Muscle layer of colon (tissue), 2 donors: Measurements from ENCODE around the gene TRIM41.

Experiments used
- H3K27ac ChIP-seq: one replicate; pipeline ENCODE4 v1.7.0; 2013; ENCODE audit warnings: low read depth, mild to moderate bottlenecking, low read length, moderate library complexity
- H3K27me3 ChIP-seq, 2 donors: one replicate each; pipeline ENCODE4 v1.7.0; 2013; ENCODE audit warnings: low read length in 2 of 2, mild to moderate bottlenecking in 2 of 2; ENCODE audit not compliant: insufficient read depth in 2 of 2, control insufficient read depth in 1 of 2
- H3K36me3 ChIP-seq: one replicate; pipeline ENCODE4 v1.7.0; 2013; ENCODE audit warnings: mild to moderate bottlenecking, low read length; ENCODE audit not compliant: insufficient read depth
- H3K4me1 ChIP-seq: one replicate; pipeline ENCODE4 v1.7.0; 2013; ENCODE audit warnings: mild to moderate bottlenecking, low read length; ENCODE audit not compliant: insufficient read depth
- H3K4me3 ChIP-seq, 2 donors: one replicate each; pipeline ENCODE4 v1.7.0; 2013; ENCODE audit warnings: low read length in 2 of 2, low read depth in 1 of 2, mild to moderate bottlenecking in 1 of 2, moderate library complexity in 1 of 2
- H3K9ac ChIP-seq: one replicate; pipeline ENCODE4 v1.7.0; 2013; ENCODE audit warnings: low read length
- H3K9me3 ChIP-seq: one replicate; pipeline ENCODE4 v1.7.0; 2013; ENCODE audit warnings: mild to moderate bottlenecking, low read length
- donor health status: abdominal sarcoma.
- donor health status: Adenocarcinoma of cecum.

The TRIM41 gene

DNA sequence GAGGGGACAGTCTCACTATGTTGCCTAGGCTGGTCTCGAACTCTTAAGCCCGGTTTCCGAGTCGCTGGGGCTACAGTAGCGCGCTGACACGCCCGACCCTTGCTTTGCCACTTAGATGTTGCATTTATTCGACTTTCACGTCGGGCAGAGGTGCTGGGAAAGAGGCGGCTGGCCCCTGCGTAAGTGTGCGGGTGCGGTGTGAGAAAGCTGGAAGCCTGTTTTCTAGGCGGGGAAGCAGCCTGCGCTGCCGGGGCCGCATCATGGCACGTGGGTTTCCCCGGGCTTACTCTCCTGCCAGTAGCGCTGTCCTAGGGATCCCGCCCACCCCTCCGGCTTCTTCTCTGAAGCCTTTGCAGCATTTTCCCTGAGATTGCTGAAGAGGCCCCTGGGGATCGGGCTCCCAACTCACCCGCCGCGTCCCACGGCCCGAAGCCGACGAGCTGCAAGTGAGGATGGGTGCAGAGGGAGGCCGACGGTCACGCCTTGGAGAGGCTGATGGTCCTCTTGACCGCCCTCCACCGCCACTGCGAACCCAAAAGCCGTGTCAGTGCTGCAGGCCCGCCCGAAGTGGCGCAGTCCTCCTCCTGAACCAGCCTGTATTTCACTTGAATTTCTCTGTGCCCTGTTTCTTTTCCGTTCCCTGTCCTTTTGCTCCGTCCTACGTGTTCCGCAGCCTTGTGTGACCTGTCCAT lies 5.8 kb upstream of the TRIM41 start:
- peak overlapping the region; percentile 41 for H3K27ac ChIP-seq

DNA sequence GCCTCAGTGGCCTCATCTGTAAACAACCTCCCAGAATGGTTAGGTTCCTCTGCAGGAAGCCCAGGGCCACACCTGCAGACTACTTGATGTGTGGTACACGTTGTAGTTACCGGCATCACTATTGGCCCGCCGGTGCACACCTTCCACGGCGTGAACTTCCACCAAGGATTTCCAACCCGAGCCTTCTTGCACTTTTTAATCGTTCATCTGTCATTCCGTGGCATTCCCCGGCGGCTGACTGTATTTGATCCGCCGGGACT lies 5.3 kb upstream of the TRIM41 start:
- H3K4me1 ChIP-seq, result peaks cover 6% of the 10 kb centered on the region
- H3K4me3 ChIP-seq, result peak overlapping the region; percentile 47 to 70
- H3K9ac ChIP-seq, result peak overlapping the region; percentile 35
- H3K27me3 ChIP-seq, result no peaks in the 10 kb centered on the region
- peak overlapping the region; percentile 41 for H3K27ac ChIP-seq
- no peaks in the 10 kb centered on the region for H3K36me3 ChIP-seq
- no peaks in the 10 kb centered on the region for H3K9me3 ChIP-seq

More for the DNA sequence above, 5.8 kb upstream of the TRIM41 start:
- Histone ChIP-seq H3K9me3 (no peaks in the 10 kb centered on the region), H3K4me1 (peaks cover 6% of the 10 kb centered on the region), H3K27me3 (no peaks in the 10 kb centered on the region), H3K9ac (peak overlapping the region; percentile 35), H3K36me3 (no peaks in the 10 kb centered on the region), H3K4me3 (peak overlapping the region; percentile 47 to 70)

- Histone ChIP-seq H3K27ac (no peak overlapping the region), H3K4me3 (peak overlapping the region in 1 of 2 donors; percentile 70), H3K4me1 (peaks cover 6% of the 10 kb centered on the region), H3K36me3 (no peaks in the 10 kb centered on the region), H3K27me3 (no peaks in the 10 kb centered on the region), H3K9me3 (no peaks in the 10 kb centered on the region), H3K9ac (no peak overlapping the region)
Observed at GRCh38 chr5:181218795-181219124, 4.3 kb upstream of the TRIM41 start.

DNA sequence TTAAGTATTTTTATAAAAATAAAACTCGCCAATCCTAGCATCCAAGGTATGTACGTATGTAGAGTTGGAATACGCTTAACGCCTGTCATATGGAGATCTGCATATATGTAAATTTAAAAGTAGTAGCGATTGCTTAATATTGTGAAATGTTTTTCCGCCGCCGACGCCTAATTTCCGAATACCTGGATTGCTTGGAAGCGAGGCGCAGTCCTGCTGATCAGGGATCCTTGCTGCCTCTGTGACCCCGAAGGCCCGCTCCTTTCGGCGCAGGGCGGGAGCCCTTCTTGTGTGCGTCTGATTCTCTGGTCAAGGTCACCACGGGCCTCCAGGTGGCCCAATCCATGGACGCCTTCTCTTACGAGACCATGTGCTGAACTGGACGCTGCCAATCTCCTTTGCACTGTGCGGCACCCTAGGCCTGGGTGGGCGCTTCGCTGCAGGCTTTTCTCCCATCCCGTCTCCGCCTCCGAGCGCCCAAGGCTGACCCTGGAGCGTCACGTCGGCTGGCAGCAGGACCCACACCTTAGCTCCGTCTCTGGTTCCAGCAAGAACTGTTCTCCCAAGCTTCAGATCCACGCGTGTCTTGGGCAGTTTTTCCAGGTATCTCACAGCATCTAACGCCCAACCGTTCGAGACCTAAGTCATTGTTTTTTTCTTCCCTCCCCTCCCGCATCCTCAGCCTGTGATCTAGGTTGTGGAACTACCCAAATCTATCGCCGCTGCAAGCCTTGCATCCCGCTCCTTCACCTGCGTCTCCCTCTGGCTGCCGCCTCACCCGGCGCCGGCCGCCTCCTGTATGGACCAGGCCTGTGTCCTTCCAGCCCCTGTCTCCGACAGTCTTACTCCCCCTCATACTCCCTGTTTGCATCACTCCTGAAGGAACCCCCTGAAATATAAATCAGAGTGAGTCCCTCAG lies 3.6 kb upstream of the TRIM41 start:
- Histone ChIP-seq H3K9ac (no peak overlapping the region), H3K4me3 (no peak overlapping the region), H3K27ac (no peak overlapping the region), H3K36me3 (no peaks in the 10 kb centered on the region), H3K9me3 (no peaks in the 10 kb centered on the region), H3K27me3 (no peaks in the 10 kb centered on the region), H3K4me1 (peaks cover 13% of the 10 kb centered on the region)

DNA sequence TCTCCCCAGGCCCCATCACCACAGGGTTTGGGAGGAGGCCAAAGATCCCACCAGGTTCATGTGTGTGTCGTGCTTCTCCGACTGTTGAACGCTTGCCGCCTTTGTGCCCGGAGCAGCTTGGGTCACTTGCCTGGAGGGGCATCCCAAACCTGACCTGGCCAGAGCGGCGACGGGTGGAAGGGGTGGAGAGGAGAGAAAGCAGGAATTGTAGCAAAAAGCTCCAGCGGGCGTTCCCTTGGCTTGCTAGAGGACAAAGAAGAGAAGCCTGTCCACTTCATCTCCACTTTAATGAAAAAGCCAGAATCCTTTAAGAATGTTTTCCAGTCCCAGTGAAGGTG lies 2.9 kb upstream of the TRIM41 start:
- H3K27ac ChIP-seq, result no peak overlapping the region
- no peaks in the 10 kb centered on the region for H3K36me3 ChIP-seq
- no peak overlapping the region for H3K4me3 ChIP-seq
- H3K9ac ChIP-seq, result no peak overlapping the region
- H3K4me1 ChIP-seq, result peaks cover 19% of the 10 kb centered on the region
- H3K9me3 ChIP-seq, result no peaks in the 10 kb centered on the region
- no peaks in the 10 kb centered on the region for H3K27me3 ChIP-seq

GRCh38 chr5:181221105-181221791 lies 1.8 kb upstream of the TRIM41 start:
- Histone ChIP-seq H3K27me3 (no peaks in the 10 kb centered on the region), H3K9me3 (no peaks in the 10 kb centered on the region), H3K27ac (no peak overlapping the region), H3K9ac (no peak overlapping the region), H3K4me1 (peaks cover 19% of the 10 kb centered on the region), H3K36me3 (no peaks in the 10 kb centered on the region), H3K4me3 (no peak overlapping the region)

DNA sequence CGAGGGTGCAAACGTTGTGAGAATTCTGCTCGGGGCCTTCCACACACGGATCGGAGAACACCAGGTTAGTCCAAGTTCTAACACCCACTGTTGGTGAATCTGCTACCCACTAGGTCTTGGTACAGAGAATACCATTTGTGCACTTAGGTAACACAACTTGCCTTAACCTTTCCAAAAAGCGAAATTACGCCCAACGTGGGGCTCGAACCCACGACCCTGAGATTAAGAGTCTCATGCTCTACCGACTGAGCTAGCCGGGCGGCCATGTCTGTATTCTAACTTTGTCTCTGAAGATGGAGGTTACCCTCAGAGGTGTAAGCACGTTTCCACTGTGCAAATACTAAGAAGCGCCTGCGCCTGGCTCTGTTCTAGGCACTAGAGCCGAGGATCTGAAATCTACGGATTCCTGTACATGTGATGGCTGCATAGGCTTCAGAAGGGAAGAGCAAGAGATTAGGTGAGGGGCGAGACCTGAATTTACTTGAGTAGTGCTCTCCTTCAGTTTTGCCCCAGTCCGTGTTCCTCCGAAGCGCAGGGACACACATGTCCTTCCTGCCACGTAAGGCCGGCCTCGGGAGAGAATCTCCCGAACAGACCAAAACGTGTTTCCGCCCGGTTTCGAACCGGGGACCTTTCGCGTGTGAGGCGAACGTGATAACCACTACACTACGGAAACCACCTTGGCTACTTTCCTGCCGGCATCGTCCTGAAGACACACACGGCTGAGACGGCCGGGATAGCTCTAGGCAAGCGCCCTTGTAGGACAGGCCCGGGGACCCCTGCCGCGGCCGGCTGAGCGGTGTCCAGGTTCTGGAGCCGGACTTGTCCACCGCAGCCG lies 1.1 kb upstream of the TRIM41 start:
- peaks cover 14% of the 10 kb centered on the region for H3K4me1 ChIP-seq
- H3K4me3 ChIP-seq, result peak overlapping the region; percentile 63 to 87
- peak overlapping the region; percentile 96 for H3K27ac ChIP-seq
- H3K9me3 ChIP-seq, result no peaks in the 10 kb centered on the region
- no peaks in the 10 kb centered on the region for H3K27me3 ChIP-seq
- no peaks in the 10 kb centered on the region for H3K36me3 ChIP-seq
- peak overlapping the region; percentile 90 for H3K9ac ChIP-seq

- H3K36me3 ChIP-seq, result no peaks in the 10 kb centered on the region
- H3K27ac ChIP-seq, result peak overlapping the region; percentile 96
- peaks cover 14% of the 10 kb centered on the region for H3K4me1 ChIP-seq
- no peaks in the 10 kb centered on the region for H3K27me3 ChIP-seq
- H3K9ac ChIP-seq, result peak overlapping the region; percentile 90
- H3K4me3 ChIP-seq, result peak overlapping the region; percentile 63 to 87
- no peaks in the 10 kb centered on the region for H3K9me3 ChIP-seq
Observed at GRCh38 chr5:181222630-181223057, 437 bp upstream of the TRIM41 start.

- H3K9ac ChIP-seq, result peak overlapping the region; percentile 90
- H3K9me3 ChIP-seq, result no peaks in the 10 kb centered on the region
- peak overlapping the region; percentile 81 to 87 for H3K4me3 ChIP-seq
- no peaks in the 10 kb centered on the region for H3K27me3 ChIP-seq
- peak overlapping the region; percentile 96 for H3K27ac ChIP-seq
- no peaks in the 10 kb centered on the region for H3K36me3 ChIP-seq
- H3K4me1 ChIP-seq, result peaks cover 14% of the 10 kb centered on the region
Observed at GRCh38 chr5:181223729-181224389, 778 bp downstream of the TRIM41 start.

GRCh38 chr5:181224390-181225229 lies 1.5 kb downstream of the TRIM41 start:
- no peaks in the 10 kb centered on the region for H3K27me3 ChIP-seq
- peak overlapping the region; percentile 90 for H3K9ac ChIP-seq
- H3K4me3 ChIP-seq, result peak overlapping the region; percentile 81 to 87
- H3K4me1 ChIP-seq, result peaks cover 14% of the 10 kb centered on the region
- no peak overlapping the region for H3K27ac ChIP-seq
- H3K36me3 ChIP-seq, result no peaks in the 10 kb centered on the region
- no peaks in the 10 kb centered on the region for H3K9me3 ChIP-seq
